SK-N-SH treated with all-trans-retinoic acid at 6 μM for 48 hours (cell line): Measurements from ENCODE around the gene ADAMTS17.

Experiments used
- ATAC-seq: fragments of 200-7000 bp; cut with Tn5 transposase; 3 replicates; pipeline ENCODE4 v1.9.1; 2020; ENCODE audit warnings: mild to moderate bottlenecking, moderate library complexity
- ARNTL ChIP-seq: fragments of 450-650 bp; formaldehyde crosslinking; IDR thresholded peaks from 2 replicates; pipeline ENCODE4 v1.5.0; 2020; ENCODE audit warnings: low read depth, mild to moderate bottlenecking, moderate library complexity, borderline replicate concordance
- ESRRG ChIP-seq: fragments of 250-450 bp; sonication (Bioruptor Pico); IDR thresholded peaks from 2 replicates; pipeline ENCODE4 v1.6.1; 2021; ENCODE audit warnings: mild to moderate bottlenecking
- ISL1 ChIP-seq: fragments of 250-450 bp; sonication (Bioruptor Pico); IDR thresholded peaks from 2 replicates; pipeline ENCODE4 v2.1.2; 2022; ENCODE audit warnings: mild to moderate bottlenecking, moderate library complexity
- OSR1 ChIP-seq: fragments of 250-450 bp; sonication (Bioruptor Pico); IDR thresholded peaks from 2 replicates; pipeline ENCODE4 v1.8.0; 2022; ENCODE audit warnings: moderate library complexity, mild to moderate bottlenecking, inconsistent platforms
- PPARA ChIP-seq: fragments of 250-450 bp; sonication (Bioruptor Pico); IDR thresholded peaks from 2 replicates; pipeline ENCODE4 v1.5.0; 2020; ENCODE audit warnings: mild to moderate bottlenecking, borderline replicate concordance
- RARB ChIP-seq: fragments of 250-450 bp; sonication (Bioruptor Pico); IDR thresholded peaks from 2 replicates; pipeline ENCODE4 v1.8.0; 2021; ENCODE audit warnings: mild to moderate bottlenecking, moderate library complexity
- SNAI2 ChIP-seq: fragments of 250-450 bp; sonication (Bioruptor Pico); IDR thresholded peaks from 2 replicates; pipeline ENCODE4 v1.5.0; 2020; ENCODE audit warnings: mild to moderate bottlenecking, moderate library complexity
- TCF4 ChIP-seq: fragments of 250-450 bp; sonication (Bioruptor Pico); IDR thresholded peaks from 2 replicates; pipeline ENCODE4 v1.8.0; 2021; ENCODE audit warnings: mild to moderate bottlenecking, moderate library complexity, borderline replicate concordance
- TOX ChIP-seq: fragments of 250-450 bp; sonication (Bioruptor Pico); IDR thresholded peaks from 2 replicates; pipeline ENCODE4 v1.8.0; 2021; ENCODE audit warnings: mild to moderate bottlenecking, moderate library complexity, borderline replicate concordance
- ZFP3 ChIP-seq: fragments of 250-450 bp; sonication (Bioruptor Pico); IDR thresholded peaks from 2 replicates; pipeline ENCODE4 v1.5.0; 2020; ENCODE audit warnings: mild to moderate bottlenecking, moderate library complexity
- ZFP30 ChIP-seq: fragments of 450-650 bp; formaldehyde crosslinking; IDR thresholded peaks from 2 replicates; pipeline ENCODE4 v1.5.0; 2022; ENCODE audit warnings: mild to moderate bottlenecking, moderate library complexity
- ZNF565 ChIP-seq: fragments of 450-650 bp; formaldehyde crosslinking; conservative IDR thresholded peaks from 2 replicates; pipeline ENCODE4 v1.5.0; 2020; ENCODE audit warnings: low read depth, mild to moderate bottlenecking, moderate library complexity
- ZNF70 ChIP-seq: fragments of 450-650 bp; formaldehyde crosslinking; IDR thresholded peaks from 2 replicates; pipeline ENCODE4 v1.5.0; 2020; ENCODE audit warnings: mild to moderate bottlenecking, moderate library complexity
- ZNF8 ChIP-seq: fragments of 450-650 bp; formaldehyde crosslinking; IDR thresholded peaks from 2 replicates; pipeline ENCODE4 v1.5.0; 2020; ENCODE audit warnings: mild to moderate bottlenecking, moderate library complexity
- TF ChIP-seq, protein P1 (sequence below): fragments of 250-450 bp; sonication (Bioruptor Pico); IDR thresholded peaks from 2 replicates; pipeline ENCODE4 v1.5.1; 2020; ENCODE audit warnings: low read depth, mild to moderate bottlenecking, moderate library complexity
- TF ChIP-seq, protein P2 (sequence below): fragments of 250-450 bp; sonication (Bioruptor Pico); IDR thresholded peaks from 2 replicates; pipeline ENCODE4 v1.5.1; 2021; ENCODE audit warnings: mild to moderate bottlenecking, moderate library complexity
- TF ChIP-seq, protein P3 (sequence below): fragments of 250-450 bp; sonication (Bioruptor Pico); IDR thresholded peaks from 2 replicates; pipeline ENCODE4 v1.8.0; 2021; ENCODE audit warnings: low read depth, mild to moderate bottlenecking, moderate library complexity, borderline replicate concordance
- TF ChIP-seq, protein P4 (sequence below): fragments of 250-450 bp; sonication (Bioruptor Pico); IDR thresholded peaks from 2 replicates; pipeline ENCODE4 v1.8.0; 2020; ENCODE audit warnings: mild to moderate bottlenecking, moderate library complexity, borderline replicate concordance

Gene ADAMTS17

DNA sequence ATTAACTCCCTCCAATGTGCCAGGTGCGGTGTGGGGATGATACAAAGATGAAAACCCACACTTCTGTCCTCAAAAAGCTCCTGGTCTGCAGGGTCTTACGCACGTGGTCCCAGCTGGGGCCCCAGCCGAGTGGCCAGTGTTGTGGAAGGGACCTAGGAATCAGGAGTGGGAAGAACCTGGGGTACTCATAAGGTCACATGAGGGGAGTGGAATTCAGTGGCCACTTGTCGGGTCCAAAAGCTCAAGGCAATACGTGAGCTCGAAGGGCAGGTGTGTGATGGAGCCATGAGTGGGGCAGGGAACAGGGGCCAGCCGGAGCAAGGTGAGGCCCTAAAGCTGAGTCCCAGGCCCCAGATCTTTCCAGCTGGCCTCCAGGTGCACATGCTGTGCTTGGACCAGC is 348.5 kb downstream of the ADAMTS17 start:
- no peak for ATAC-seq
- TF ChIP-seq ISL1 (CRISPR knock-in tag) (no peak), ZFP30 (CRISPR knock-in tag) (no peak), ZNF8 (CRISPR knock-in tag) (no peak), OSR1 (CRISPR knock-in tag) (no peak), TOX (CRISPR knock-in tag) (no peak), PPARA (CRISPR knock-in tag) (no peak), RARB (CRISPR knock-in tag) (no peak), SNAI2 (CRISPR knock-in tag) (no peak), TCF4 (CRISPR knock-in tag) (no peak), ZNF70 (CRISPR knock-in tag) (no peak)
- TF ChIP-seq, protein P1, sequence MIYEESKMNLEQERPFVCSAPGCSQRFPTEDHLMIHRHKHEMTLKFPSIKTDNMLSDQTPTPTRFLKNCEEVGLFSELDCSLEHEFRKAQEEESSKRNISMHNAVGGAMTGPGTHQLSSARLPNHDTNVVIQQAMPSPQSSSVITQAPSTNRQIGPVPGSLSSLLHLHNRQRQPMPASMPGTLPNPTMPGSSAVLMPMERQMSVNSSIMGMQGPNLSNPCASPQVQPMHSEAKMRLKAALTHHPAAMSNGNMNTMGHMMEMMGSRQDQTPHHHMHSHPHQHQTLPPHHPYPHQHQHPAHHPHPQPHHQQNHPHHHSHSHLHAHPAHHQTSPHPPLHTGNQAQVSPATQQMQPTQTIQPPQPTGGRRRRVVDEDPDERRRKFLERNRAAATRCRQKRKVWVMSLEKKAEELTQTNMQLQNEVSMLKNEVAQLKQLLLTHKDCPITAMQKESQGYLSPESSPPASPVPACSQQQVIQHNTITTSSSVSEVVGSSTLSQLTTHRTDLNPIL (CRISPR knock-in tag), result no peak
- TF ChIP-seq, protein P2, sequence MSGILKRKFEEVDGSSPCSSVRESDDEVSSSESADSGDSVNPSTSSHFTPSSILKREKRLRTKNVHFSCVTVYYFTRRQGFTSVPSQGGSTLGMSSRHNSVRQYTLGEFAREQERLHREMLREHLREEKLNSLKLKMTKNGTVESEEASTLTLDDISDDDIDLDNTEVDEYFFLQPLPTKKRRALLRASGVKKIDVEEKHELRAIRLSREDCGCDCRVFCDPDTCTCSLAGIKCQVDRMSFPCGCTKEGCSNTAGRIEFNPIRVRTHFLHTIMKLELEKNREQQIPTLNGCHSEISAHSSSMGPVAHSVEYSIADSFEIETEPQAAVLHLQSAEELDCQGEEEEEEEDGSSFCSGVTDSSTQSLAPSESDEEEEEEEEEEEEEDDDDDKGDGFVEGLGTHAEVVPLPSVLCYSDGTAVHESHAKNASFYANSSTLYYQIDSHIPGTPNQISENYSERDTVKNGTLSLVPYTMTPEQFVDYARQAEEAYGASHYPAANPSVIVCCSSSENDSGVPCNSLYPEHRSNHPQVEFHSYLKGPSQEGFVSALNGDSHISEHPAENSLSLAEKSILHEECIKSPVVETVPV (CRISPR knock-in tag), result no peak

DNA sequence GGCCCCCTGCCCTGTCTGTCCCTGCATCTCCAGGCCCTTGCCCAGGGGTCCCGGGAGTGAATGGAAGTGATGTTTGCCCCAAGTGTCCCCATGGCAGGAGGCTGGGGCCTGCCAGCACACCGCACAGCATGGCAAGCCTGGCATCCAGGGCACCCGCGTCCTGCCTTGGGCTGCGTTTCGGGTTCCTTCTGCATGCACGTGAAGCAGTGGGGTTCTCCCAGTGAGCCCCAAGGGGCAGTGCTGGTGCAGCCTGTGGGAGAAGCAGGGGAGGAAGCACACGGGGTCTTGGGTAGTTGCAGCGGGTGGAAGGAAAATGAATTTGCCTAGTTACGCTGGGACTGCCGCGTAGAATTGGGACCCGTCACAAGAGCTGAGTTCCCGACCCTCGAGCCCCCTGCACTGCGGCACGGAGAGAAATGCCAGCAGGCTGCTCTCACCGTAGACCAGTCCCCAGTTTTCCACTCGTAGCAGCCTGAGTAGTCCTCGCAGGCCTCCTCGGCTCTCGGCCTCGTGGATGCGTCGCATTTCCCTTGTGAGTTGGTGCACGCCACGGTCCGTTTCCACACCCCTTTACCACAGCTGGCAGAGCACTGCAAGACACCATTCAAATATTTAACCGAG is 349.1 kb downstream of the ADAMTS17 start:
- ATAC-seq, result no peak
- TF ChIP-seq, protein P3, sequence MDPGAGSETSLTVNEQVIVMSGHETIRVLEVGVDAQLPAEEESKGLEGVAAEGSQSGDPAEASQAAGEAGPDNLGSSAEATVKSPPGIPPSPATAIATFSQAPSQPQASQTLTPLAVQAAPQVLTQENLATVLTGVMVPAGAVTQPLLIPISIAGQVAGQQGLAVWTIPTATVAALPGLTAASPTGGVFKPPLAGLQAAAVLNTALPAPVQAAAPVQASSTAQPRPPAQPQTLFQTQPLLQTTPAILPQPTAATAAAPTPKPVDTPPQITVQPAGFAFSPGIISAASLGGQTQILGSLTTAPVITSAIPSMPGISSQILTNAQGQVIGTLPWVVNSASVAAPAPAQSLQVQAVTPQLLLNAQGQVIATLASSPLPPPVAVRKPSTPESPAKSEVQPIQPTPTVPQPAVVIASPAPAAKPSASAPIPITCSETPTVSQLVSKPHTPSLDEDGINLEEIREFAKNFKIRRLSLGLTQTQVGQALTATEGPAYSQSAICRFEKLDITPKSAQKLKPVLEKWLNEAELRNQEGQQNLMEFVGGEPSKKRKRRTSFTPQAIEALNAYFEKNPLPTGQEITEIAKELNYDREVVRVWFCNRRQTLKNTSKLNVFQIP (CRISPR knock-in tag), result no peak
- TF ChIP-seq TOX (CRISPR knock-in tag), result no peak
- TF ChIP-seq, protein P1 (CRISPR knock-in tag), result no peak
- no peak for TF ChIP-seq ZFP30 (CRISPR knock-in tag)
- TF ChIP-seq ARNTL (CRISPR knock-in tag), result no peak
- TF ChIP-seq TCF4 (CRISPR knock-in tag), result no peak
- no peak for TF ChIP-seq ZFP3 (CRISPR knock-in tag)

DNA sequence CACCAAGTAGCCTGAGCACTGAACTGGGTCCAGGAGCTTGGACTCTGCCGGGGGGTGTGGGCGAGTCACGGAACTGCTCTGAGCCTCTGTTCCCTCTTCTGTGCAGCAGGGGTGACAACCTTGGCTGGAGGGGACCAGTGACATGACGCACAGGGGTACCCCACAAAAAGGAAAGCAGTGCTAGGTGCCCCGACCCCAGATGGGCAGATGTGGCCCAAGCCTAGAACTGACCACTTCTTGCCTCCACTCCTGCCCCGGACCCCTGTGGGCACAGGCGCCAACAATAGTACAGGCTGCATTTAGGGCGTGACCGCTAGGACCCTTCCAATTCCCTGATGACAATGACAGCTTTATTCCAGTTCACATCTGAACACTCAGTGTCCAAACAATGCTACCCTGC is 352.7 kb downstream of the ADAMTS17 start:
- TF ChIP-seq SNAI2 (CRISPR knock-in tag) (no peak), ARNTL (CRISPR knock-in tag) (no peak), RARB (CRISPR knock-in tag) (no peak), PPARA (CRISPR knock-in tag) (no peak), ZNF70 (CRISPR knock-in tag) (no peak), ZNF565 (no peak), ZFP30 (CRISPR knock-in tag) (no peak), ZNF8 (CRISPR knock-in tag) (no peak), ZFP3 (CRISPR knock-in tag) (no peak), ESRRG (CRISPR knock-in tag) (no peak), TOX (CRISPR knock-in tag) (no peak), ISL1 (CRISPR knock-in tag) (no peak), OSR1 (CRISPR knock-in tag) (no peak)
- TF ChIP-seq, protein P4, sequence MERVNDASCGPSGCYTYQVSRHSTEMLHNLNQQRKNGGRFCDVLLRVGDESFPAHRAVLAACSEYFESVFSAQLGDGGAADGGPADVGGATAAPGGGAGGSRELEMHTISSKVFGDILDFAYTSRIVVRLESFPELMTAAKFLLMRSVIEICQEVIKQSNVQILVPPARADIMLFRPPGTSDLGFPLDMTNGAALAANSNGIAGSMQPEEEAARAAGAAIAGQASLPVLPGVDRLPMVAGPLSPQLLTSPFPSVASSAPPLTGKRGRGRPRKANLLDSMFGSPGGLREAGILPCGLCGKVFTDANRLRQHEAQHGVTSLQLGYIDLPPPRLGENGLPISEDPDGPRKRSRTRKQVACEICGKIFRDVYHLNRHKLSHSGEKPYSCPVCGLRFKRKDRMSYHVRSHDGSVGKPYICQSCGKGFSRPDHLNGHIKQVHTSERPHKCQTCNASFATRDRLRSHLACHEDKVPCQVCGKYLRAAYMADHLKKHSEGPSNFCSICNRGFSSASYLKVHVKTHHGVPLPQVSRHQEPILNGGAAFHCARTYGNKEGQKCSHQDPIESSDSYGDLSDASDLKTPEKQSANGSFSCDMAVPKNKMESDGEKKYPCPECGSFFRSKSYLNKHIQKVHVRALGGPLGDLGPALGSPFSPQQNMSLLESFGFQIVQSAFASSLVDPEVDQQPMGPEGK (CRISPR knock-in tag), result no peak
- TF ChIP-seq, protein P2 (CRISPR knock-in tag), result no peak
- TF ChIP-seq, all 23 proteins: peak for 0
- ATAC-seq, result no peak
